D721Med (cell line): ENCODE data around the gene GLRA3.

Source experiments
- DNase-seq: peaks from one replicate; pipeline ENCODE4 v3.0.0; 2011; ENCODE audit warnings: low spot score; ENCODE audit not compliant: insufficient read length
- FAIRE-seq: peaks from 2 replicates; lab custom pipeline; 2011; peaks lifted over from hg19 to GRCh38; lab: Jason Lieb, UNC
- TF ChIP-seq, protein P1 (sequence below): IDR thresholded peaks from 2 replicates; pipeline ENCODE4 v1.5.1; 2012; ENCODE audit warnings: mild to moderate bottlenecking, control low read depth; ENCODE audit not compliant: insufficient read depth; ENCODE audit errors: missing control alignments

GLRA3 gene

DNA sequence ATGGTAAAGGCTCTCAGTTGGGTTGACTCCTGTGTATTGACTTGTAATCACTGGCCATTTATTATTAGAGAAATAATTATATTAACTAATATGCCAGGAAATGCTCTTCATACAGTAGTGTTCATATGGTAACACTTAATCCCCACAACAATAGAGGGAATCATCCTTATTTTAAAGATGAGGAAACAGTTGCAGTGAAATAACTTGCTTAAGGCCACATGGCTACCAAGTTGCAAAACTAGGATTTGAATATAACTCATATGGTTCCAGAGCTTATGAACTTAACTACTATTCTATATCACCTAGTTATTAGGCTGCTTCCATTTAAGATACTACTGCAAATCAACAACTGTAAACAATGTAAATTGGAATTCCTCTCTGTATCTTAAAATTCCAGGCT, 163.2 kb downstream of the GLRA3 start:
- DNase-seq (no peak), FAIRE-seq (no peak)
- TF ChIP-seq, protein P1, sequence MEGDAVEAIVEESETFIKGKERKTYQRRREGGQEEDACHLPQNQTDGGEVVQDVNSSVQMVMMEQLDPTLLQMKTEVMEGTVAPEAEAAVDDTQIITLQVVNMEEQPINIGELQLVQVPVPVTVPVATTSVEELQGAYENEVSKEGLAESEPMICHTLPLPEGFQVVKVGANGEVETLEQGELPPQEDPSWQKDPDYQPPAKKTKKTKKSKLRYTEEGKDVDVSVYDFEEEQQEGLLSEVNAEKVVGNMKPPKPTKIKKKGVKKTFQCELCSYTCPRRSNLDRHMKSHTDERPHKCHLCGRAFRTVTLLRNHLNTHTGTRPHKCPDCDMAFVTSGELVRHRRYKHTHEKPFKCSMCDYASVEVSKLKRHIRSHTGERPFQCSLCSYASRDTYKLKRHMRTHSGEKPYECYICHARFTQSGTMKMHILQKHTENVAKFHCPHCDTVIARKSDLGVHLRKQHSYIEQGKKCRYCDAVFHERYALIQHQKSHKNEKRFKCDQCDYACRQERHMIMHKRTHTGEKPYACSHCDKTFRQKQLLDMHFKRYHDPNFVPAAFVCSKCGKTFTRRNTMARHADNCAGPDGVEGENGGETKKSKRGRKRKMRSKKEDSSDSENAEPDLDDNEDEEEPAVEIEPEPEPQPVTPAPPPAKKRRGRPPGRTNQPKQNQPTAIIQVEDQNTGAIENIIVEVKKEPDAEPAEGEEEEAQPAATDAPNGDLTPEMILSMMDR = no peak

DNA sequence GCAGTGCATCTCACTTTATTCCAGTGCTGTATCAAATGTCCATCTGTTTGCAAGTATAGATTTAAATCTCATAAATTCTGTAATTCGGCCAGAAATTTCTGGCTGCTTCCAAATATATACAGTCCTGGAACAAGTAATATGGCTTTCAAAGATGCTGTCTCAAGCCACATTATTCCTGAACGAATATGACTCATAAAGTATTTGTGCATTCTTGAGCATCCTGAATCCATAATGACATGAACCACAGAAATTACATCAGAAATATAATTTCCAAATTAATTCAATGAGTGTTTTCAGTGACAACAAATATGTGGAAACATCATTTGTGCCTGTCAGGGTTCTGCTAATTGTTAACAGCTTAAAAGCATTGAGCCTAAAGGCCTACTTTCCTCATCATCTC, 165.8 kb downstream of the GLRA3 start:
- FAIRE-seq (no peak), DNase-seq (no peak)
- TF ChIP-seq, protein P1 = no peak

GRCh38 chr4:174658246-174658645, 170.8 kb downstream of the GLRA3 start:
- DNase-seq = no peak
- TF ChIP-seq, protein P1 = no peak
- FAIRE-seq = no peak

DNA sequence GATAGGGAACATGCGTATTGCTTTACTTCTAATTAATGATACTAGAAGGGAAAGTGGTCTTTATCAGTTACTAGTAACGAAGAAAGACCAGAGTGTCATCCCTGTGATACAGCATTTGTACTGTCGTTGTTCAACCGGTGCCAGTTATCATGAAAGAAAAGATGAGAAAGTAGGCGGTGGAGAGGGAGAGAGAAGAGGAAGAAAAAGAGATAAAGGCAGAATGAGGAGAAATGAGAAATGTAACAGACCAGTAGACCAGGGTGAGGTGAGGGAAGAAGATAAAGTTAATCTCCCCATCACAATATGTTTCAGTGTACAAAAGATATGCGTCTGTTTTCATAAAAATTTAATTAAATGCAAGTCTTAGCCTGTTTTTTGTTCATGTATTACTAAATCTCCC, 171.6 kb downstream of the GLRA3 start:
- DNase-seq (no peak), FAIRE-seq (no peak)

DNA sequence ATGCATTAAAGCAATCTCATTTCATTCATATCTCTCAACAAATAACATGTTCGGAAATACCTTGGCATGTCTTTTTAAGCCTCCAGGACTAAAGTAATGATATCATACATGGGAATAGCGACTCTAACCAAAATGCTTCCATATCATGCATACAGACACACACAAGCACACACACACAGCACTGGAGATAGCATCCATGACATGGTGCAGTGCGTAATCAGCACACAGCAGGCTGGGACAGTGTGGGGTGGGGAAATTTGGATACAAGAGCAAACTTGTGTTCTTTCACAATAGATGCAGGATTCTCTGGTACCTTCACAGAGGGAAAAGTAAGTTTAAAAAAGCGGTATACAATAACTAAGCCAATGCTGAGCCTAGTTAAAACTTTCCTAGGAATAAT, 174.4 kb downstream of the GLRA3 start:
- DNase-seq (no peak), FAIRE-seq (no peak)
- TF ChIP-seq, protein P1 = no peak

More for the DNA sequence above, 171.6 kb downstream of the GLRA3 start:
- TF ChIP-seq, protein P1 = no peak

- DNase-seq (no peak), FAIRE-seq (no peak)
- TF ChIP-seq, protein P1 = no peak
Measured at GRCh38 chr4:174650711-174651355, 178.2 kb downstream of the GLRA3 start.

DNA sequence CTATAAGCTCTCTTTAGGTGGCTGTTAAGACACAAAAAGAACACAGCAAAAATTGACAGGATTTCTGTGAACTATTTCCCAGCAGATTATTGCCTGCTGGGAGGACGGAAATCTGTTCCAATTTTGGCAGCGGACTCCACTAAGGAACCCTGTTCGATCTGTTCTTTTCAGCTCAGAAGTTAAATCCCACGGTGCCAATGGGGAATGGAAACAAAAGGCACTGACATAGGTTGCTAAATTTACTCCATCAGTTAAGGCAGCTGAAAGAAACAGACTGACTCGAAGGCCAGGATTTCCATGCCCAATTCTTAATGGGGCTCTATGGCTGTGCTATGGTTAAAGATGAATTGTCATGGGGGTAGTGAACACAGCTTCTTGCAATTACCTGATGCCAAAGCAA, 180.2 kb downstream of the GLRA3 start:
- FAIRE-seq (no peak), DNase-seq (no peak)
- TF ChIP-seq, protein P1 = no peak
